Measurements from ENCODE around the gene CUX1.
"Not testable (repeated sequence)": the region's sequence is repeated elsewhere in the genome, so short reads cannot be mapped to it uniquely, and the experiment has no call there.

CUX1 gene

DNA sequence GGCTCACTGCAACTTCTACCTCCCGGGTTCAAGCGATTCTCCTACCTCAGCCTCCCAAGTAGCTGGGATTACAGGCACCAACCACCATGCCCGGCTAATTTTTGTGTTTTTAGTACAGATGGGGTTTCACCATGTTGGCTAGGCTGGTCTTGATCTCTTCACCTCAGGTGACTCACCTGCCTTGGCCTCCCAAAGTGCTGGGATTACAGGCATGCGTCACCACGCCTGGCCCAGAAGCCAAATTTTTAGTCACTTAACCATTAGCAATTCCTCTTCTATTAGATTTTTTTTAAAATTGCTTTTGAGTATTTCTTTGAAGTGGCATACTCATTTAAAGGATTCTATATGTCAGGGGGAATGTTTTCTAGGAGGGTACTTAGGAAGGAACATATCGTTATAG is 112.5 kb downstream of the CUX1 start:
- in situ Hi-C loops (cut with MboI; ENCODE audit: low sequenced_read_pairs) = not testable (repeated sequence)

DNA sequence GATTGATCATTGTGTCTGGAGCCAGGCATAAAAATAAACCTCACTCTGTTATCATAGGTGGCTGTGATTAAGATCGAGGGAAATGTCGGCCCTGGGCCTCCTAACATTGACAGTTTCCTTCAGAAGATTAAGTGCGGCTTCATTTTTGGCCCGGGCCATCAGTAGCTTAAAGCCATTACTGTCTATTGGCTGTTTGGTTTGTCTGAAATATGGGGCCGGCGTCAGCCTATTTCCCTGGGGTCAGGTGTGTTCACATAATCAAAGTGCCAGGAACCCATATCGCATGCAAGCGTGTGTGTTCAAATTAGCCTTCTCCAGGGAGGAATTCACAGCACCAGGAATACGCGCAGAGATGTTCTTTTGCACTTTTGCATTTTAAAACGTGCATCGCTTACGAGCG is 114.7 kb downstream of the CUX1 start:
- in situ Hi-C loops (cut with MboI; ENCODE audit: low sequenced_read_pairs) = no loop called here

DNA sequence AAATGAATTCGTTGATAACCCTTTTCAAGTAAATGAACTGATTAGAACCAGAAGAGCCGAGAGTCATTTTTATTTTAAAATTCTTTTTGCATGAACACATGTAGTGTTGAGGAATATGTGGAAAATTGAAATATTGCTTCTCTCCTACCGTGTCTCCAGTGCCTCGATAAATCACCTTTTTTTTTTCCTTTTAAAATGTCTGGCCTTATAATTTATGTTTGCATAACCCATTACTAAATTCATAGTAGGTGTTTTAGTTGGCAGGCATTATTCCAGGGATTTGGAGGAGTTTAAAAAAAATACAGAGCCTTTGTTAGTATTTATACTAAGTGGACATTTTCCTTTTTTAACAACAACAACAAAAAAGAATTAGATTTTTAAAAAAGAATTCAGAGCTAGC is 115.6 kb downstream of the CUX1 start:
- in situ Hi-C loops (cut with MboI; ENCODE audit: low sequenced_read_pairs) = no loop called here

DNA sequence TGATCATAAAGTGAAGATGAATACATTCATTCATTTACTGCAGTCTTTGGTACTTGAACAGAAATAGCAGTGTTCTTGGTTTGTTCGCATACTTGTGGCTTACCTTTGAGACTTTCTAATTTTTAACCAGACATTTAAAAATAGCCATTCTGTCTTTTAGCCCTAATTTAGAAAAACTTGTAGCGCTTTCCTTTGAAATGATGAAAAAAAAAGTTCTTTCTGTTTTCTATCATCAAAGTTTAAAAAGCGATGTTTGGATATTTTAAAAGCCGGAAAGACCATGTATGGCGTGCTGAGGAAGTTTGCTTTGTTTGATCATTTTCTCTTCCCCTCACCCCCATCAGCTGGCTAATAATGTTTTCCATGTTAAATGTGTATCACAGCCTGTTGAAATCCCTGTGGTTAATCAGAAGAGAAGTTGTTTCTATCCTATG is 116.3 kb downstream of the CUX1 start:
- in situ Hi-C loops (cut with MboI; ENCODE audit: low sequenced_read_pairs) = no loop called here

DNA sequence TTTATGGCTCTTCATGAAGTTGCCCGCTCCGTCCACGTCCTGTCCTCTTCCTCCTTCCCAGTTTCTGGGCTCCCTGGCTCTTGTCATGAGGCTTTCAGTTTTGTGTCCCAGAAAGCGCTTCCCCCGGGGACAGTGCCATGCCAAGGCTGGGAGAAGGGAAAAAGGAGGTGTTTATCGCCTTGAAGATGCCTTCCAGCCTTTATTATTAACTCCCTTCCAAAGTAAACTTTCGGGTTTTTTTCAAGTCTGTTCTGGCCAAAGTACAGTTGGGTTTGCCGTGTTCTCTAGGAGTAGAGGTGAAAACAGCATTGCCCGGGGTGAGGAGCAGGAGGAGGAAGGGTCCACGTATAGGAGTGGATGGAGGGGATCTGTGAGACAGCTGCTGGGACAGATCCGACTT is 117.2 kb downstream of the CUX1 start:
- in situ Hi-C loops (cut with MboI; ENCODE audit: low sequenced_read_pairs) = no loop called here

DNA sequence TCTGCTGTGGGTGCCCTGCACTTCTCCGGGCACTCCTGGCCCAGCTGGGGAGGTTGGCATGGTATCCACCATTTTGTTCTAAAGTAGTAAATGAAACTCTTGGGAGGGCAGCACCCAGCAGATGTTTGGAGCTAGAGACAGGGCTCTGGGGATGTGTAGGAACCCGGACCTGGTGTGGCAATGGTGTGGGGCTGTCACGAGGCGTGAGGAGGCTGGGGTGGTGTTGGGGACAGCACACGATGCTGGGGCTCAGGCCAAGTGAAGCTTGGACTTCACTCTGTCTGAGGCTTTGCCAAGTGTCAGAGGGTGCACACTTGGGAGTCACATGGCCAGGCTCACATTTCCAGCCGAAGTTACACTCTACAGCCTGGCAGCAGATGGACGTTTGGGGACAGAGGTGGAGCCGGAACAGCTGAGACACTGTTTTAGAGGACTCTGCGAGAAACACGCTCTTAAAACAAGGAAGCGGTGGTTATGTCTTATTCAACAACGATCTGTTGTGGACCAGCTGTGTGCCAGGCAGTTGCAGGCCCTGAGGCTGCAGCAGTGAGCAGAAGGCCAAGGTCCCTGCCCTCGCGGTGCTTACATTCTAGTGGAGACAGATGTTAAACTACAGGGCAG is 118.2 kb downstream of the CUX1 start:
- in situ Hi-C loops (cut with MboI; ENCODE audit: low sequenced_read_pairs) = no loop called here

DNA sequence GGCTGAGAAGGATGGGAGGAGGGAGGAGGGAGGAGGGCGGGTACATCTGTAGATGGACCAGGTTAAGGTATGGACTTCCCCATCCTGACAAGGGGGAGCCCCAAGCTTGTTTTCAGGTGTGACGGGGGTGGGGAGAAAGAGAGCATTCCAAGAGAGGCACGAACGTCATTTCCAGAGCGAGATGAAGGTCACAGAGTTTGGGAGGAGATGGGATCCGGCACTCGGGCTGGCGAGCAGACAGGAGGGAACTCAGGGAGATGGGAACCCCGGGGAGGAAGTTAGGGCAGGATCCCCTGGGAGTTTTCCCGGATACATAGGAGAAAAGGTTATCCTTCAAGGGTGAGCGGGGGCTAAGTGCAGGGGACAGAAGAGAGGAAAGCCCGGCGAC is 118.8 kb downstream of the CUX1 start:
- in situ Hi-C loops (cut with MboI; ENCODE audit: low sequenced_read_pairs) = no loop called here

DNA sequence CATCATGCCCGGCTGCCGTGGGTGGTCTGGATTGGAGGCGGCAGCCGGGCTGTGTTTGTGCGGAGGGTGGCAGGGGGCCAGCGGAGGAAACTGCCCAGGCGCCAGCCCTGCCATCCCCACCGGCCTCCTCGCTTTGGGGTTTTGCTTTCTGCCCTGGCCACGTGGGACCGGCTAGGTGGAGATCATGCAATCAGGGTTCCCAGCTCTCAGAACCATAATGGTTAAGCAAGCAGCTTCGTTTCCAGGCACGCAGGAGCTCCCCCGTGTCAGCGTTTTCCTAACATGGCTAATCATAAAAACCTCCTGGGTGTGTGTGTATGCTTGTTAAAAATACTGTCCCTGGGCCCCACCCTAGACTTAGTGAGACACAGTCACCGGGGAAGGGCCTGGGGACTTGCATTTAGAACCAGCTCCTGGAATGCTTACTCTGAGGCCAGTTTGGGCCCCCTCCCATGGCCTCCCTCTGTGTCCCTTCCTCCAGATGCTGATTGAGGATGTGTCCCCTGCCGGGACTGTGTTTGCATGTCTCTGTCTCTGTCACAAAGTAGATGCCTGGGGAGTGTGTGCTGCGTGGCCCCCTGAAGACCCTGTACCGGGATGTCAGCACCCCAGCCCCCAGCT is 119.3 kb downstream of the CUX1 start:
- in situ Hi-C loops (cut with MboI; ENCODE audit: low sequenced_read_pairs) = no loop called here

DNA sequence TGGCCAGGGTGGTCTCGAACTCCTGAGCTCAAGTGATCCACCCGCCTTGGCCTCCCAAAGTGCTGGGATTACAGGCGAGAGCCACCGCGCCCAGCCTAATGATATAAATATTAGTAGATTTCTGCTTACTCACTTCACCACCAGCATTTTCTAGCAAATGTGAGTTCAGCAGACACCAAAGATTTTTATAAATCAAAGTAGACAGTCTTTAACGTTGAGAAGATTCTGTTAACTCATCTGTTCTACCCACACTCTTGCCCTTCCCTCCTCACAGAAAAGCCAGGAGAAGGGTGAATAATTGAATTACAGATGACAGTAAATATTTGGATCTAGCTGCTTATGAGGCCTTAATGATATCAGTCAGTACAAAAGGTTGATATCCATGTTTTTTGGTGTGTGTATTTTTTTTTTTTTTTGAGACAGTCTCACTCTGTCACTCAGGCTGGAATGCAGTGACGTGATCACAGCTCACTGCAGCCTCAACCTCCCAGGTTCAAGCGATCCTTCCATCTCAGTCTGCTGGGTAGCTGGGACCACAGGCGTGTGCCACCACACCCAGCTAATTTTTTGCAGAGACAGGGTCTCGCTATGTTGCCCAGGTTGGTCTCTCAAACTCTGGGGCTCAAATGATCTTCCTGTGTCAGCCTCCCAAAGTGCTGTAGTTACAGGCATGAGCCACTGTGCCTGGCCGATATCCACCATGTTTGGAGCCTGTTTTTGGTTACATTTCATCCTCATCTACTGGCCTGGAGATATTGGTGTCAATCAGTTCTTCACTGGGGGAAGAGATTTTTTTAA is 120.5 kb downstream of the CUX1 start:
- in situ Hi-C loops (cut with MboI; ENCODE audit: low sequenced_read_pairs) = no loop called here

DNA sequence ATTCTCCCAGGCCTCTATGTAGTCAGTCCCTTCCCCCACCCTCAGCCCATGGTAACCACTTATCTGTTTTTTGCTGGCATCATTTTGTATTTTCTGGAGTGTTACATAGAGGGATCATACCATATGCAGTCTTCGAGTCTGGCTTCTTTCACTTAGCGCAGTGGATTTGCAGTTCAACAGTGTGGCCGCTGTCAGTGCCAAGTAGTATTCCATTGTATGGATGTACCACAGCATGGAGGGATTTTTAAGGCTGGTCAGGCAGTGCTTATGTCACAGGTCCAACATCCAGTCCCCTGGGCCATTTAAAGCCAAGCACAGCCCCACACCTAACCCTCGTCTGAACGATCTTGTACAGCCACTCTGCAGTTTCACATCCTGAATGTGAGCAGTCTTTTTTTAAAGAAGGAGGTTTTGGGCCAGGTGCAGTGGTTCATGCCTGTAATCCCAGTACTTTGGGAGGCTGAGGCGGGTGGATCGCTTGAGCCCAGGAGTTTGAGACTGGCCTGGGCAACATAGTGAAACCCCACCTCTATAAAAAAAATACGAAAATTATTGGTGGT is 121.8 kb downstream of the CUX1 start:
- in situ Hi-C loops (cut with MboI; ENCODE audit: low sequenced_read_pairs) = no loop called here

DNA sequence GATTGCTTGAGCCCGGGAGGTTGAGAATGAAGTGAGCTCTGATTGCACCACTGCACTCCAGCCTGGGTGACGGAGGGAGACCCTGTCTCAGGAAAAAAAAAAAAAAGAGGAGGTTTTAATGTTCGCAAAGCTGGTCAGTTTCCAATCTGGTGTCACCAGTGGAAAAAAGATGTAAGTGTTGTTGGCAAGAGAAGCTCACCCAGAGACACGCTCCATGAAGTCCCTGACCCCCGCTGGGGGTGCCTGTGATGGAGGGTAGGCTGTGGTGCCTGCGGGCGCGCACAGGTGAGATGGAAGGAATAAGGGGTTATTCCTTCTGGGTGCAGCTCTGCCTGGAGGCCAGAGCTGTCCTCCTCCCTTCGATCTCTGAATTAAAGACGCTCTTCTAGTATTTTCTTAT is 122.7 kb downstream of the CUX1 start:
- in situ Hi-C loops (cut with MboI; ENCODE audit: low sequenced_read_pairs) = no loop called here

DNA sequence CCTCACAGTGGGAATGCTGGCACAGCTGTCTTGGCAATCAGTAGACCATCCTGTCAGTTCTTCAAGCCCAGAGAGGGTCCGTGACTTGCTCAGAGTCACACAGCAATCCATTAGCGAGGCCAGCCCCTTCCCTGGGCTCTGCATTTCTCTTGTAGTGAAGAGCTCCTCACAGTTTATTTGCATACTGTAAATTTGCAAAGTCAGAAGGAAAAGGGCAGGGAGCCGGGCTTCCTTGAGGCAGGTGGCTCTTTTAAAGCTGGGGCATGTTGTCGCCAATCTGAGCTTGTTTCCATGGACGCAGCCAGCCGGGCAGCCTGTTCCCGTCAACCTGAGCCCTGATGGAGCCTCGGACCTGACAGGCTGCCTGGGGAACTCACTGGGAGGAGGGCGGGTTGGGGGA is 123.4 kb downstream of the CUX1 start:
- in situ Hi-C loops (cut with MboI; ENCODE audit: low sequenced_read_pairs) = no loop called here

DNA sequence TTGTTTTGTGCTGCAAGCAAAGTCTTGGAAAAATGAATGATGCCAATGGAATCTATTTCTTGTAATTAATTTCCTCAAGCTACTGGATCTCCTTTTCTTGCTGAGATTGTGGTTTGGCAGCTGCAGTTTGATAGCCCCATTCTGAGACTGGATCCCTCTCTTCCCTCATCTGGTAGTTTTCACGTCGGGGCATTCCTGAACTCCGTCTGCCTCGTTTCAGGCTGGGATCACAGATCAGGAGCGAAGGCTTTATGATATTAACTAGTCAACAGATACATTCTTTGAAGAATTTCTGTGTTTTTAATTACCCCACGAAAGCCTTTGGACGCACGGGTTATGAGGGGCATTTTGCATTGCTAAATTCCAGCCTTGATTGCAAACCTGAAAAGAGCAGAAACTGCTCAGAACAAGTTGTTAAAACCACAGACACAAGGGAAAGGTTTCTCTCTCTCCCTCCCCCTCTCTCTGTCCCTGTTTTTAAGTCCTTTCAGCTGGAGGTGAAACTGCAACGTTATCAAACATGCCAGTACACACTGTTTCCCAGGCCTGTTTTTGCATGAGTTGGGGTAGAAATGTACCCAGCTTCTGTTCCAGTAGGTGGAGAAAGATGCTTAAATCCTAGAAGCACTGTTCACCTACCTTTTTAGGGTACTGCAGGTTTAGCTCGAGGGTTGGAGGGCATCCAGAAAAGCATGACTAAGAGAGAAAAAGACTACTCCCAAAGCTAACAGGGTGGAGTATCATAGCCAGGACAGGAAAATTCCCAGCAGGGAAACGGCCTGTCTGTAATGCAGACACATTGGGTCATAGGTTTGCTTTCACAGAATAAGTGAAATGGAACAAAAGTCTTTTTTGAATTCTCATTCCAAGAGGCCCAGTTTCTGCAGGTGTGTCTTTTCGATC is 124.3 kb downstream of the CUX1 start:
- in situ Hi-C loops (cut with MboI; ENCODE audit: low sequenced_read_pairs) = no loop called here

DNA sequence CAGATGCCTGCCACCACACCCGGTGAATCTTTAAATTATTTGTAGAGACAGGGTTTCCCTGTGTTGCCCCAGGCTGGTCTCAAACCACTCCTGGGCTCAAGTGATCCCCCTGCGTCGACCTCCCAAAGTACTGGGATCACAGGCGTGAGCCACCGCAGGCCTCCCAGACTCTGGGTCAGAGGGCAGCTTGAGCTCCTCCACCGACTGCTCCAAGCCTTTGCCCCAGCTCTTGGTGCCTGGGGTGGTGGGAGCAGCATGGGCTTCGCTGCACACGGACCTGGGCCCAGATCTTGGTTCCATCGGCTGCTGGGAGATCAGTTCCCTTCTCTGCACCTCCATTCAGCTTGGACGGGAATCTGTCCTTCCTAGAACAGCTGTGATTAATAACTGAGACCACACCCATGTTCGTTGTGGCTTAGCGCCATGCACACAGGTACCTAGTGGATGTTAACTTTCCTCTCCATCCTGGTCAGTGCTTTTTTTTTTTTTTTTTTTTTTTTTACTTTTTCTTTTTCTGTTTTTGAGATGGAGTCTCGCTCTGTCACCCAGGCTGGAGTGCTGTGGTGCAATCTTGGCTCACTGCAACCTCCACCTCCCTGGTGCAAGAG is 125.3 kb downstream of the CUX1 start:
- in situ Hi-C loops (cut with MboI; ENCODE audit: low sequenced_read_pairs) = no loop called here

DNA sequence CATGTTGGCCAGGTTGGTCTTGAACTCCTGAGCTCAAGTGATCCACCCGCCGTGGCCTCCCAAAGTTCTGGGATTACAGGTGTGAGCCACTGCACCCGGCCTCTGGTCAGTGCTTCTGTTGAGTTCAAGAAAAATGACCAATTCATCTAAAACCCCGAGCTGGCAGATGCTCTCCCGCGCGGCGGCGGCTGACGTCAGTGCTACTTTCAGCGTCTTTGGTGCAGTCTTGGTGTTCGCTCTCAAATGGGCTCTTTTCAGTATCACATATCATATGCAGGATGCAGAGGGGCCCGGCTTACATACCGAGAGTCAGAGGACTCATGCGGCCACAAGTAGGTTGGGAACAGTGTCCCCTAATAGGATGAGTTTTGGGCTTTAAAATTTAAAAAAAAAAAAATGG is 125.9 kb downstream of the CUX1 start:
- in situ Hi-C loops (cut with MboI; ENCODE audit: low sequenced_read_pairs) = no loop called here

DNA sequence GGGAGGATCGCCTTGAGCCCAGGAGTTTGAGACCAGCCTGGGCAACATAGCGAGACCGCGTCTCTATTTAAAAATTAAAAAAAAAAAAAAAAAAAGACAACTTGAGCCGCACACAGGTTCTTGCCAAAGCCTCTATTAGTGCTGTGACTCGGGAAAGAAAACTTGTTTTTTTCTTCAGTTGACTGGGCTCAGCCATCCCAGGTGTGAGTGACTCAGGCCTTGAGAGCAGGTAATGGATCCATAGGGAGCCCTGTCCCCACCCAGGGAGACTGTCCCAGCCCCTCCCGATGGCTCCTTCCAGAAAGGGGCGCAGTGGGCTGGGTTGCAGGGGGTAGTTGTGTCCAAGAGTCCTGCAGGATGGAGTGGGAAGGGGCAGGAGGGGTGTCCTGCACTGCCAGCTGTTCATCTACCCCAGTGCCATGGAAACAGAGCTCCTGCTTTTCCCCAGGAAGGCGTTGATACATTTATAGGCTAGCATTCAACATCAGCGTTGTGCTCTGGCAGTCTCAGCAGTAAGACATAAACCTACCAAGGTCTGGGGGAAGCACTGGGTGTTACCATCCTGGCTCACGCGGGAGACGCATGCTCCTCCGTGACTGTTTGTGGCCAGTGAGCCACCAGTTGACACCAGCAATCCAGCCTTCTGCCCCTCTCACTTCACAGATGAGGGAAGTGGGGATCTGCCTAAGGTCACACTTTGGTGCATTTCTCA is 126.6 kb downstream of the CUX1 start:
- in situ Hi-C loops (cut with MboI; ENCODE audit: low sequenced_read_pairs) = no loop called here

DNA sequence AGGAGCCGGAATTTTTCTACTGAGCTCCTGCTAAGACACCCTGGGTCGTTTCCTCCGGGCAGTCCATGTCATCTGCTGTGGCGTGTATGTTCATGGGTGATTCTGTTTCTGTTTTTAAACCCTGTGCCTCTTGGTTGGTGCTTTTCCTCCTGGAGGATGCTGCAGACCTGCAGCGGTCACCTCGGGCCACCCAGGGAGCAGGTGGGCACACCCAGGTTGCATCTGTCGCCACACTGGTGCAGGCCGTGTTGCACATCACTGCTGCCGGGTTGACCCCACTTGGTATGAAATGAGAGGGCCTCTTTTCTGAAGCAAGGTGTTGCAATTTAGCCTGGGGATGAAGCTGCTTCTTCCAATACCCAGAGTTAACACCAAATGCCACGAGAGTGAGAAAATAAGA is 127.2 kb downstream of the CUX1 start:
- in situ Hi-C loops (cut with MboI; ENCODE audit: low sequenced_read_pairs) = no loop called here

DNA sequence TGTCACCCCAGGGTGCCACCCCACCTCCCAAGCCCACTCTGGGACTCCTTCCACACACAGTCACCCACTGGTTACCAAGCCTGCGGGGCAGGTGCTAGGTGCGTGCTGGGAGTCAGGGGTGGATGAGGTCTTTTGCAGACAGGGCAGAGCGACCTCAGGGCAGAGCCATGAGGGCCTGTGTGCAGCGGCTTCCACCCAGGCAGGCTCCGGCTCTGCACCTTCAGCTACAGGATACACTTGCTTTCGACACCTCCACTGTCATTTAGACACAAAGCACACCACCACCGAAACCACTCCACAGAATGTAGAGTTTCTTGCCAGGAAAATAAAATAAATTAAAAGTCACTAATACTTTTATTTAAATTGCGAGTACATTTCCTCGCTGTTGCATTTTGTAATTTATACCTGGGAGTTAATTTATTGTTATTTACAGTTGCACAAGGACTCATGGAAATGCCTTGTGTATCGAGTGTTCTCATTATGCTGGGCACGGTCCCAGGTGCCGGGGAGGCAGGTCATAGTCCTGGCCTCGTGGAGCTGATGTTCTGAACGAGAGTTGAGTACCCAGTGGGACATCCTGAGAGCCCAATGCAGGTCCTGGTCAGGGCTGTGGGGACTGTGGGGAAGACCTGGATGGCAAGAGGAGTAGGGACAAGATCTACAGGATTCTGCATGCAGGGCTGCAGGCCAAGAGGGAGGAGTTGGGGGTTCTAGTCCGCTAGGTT is 127.8 kb downstream of the CUX1 start:
- in situ Hi-C loops (cut with MboI; ENCODE audit: low sequenced_read_pairs) = no loop called here

DNA sequence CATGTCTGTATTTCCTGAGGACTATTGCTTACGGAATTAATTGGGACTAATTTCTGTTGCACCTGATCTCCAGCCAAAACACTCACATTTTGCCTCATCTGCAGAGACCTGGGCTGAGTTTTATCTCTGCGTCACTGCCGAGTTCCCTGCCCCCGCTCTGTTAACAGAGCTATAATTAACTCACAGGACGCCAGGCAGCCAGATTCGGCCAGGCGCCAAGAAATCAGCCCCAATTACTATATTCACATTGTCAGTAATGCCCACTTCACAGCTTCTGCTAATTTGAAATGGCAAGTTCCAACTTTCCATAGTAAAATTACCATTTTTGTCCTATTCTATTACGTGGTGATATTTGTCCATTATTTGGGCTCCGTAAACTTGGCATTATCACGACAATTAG is 130.5 kb downstream of the CUX1 start:
- in situ Hi-C loops (cut with MboI; ENCODE audit: low sequenced_read_pairs) = no loop called here
